HG02623 (cell line): Measurements from ENCODE around the gene ROR2.
A peak's percentile ranks its signal among the peaks of the same experiment; 100 is the strongest.

ENCODE experiments used
- ATAC-seq: cut with Tn5 transposase; IDR thresholded peaks from one replicate; pipeline ENCODE4 v1.9.1; 2021; ENCODE audit warnings: moderate library complexity; ENCODE audit not compliant: unreplicated experiment

ROR2 gene

DNA sequence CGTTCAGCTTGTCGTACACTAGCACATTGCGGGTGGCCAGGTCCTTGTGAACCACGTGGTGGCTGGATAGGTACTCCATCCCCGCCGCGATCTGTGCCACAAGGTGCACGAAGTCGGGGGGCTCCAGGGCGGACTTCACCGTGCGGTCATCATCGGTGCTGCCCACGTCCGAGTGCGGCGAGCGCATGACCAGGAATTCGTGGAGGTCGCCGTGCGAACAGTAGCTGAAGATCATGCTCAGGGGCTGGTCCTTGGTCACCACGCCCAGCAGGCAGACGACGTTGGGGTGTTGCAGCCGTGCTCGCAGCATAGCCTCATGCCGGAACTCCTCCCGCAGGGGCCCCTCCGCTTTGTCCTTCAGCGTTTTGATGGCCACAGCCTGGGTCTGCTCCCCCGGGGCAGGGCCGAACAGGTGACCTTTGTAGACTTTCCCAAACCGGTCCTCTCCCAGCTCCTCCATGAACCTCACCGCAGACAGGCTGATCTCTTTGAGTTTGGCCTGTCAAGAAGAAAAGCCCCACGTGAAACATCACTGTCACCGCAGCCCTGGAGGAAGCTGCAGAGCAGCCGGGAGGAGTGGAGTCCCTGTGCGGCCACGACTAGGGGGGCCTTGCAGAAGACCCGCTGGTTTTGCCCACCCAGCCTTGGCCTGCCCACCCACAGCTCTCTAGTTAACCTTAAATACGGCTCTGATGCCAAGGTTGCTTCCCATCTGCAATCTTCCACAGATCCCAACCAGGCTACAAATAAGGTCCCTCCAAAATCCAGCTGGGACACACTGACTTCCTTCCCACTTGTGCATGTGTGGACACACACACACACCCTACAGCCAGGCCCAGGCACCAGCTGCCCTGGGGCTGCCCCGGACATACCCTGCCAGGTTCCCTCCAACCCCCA, 225.2 kb downstream of the ROR2 start:
- ATAC-seq = no peak

DNA sequence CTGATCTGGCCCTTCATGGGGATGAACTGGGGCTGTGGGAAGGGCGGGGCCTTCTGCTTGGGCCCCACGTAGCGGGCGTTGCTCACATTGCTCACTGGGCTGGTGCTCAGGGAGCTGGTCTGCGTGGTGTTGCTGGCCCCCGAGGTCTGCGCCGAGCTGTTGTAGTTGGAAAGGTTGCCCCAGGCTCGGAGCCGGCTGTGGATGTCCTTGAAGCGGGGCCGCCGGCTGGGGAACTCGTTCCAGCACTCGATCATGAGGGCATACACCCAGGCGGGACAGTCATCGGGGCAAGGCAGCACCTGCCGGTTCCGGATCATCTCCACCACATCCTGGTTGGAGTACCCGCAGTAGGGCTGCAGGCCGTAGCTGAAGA, 226.0 kb downstream of the ROR2 start:
- ATAC-seq = no peak

GRCh38 chr9:91723420-91724067, 226.5 kb downstream of the ROR2 start:
- no peak for ATAC-seq

- ATAC-seq = peak; percentile 69
These were observed 229.0 kb downstream of the ROR2 start for GRCh38 chr9:91720751-91721705.

GRCh38 chr9:91720313-91720712, 229.7 kb downstream of the ROR2 start:
- no peak for ATAC-seq

- ATAC-seq = no peak
These were observed 232.0 kb downstream of the ROR2 start for GRCh38 chr9:91718071-91718470.

- ATAC-seq = no peak
These were observed 233.2 kb downstream of the ROR2 start for GRCh38 chr9:91716815-91717214.

- no peak for ATAC-seq
These were observed 233.8 kb downstream of the ROR2 start for GRCh38 chr9:91716239-91716638.

DNA sequence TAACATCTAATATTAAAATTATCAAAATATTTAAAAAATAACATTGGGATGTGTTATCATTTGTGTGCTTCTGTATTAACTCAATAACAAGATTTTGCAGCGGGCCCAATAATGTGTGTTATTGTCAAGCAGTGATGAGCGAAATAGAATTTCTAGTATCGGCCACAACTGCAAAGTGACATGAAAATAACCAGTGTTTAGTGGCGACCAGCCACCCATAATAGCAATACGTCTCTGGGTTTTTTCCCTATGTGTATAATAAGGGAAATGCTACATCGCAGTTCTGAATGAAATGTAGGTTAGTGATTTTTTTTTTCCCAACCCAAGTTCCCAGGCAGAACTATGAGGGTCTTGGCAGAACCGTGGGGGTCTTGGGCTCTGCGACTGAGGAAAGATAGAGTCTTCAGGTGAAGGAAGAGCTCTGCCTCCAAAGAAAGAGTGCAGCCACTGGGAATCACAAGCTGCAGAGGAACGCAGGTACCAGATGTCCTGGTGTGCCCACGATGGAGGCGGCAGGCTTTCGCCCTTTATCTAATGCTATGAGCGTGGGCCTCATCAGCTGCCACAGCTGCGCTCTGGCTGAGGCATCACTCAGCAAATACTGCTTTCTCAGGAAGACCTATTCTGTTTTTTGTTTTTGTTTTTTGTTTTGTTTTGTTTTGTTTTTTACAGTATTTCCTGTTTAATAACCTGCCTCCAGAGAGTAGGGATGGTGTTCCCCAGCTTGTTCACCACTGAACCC, 235.0 kb downstream of the ROR2 start:
- no peak for ATAC-seq

DNA sequence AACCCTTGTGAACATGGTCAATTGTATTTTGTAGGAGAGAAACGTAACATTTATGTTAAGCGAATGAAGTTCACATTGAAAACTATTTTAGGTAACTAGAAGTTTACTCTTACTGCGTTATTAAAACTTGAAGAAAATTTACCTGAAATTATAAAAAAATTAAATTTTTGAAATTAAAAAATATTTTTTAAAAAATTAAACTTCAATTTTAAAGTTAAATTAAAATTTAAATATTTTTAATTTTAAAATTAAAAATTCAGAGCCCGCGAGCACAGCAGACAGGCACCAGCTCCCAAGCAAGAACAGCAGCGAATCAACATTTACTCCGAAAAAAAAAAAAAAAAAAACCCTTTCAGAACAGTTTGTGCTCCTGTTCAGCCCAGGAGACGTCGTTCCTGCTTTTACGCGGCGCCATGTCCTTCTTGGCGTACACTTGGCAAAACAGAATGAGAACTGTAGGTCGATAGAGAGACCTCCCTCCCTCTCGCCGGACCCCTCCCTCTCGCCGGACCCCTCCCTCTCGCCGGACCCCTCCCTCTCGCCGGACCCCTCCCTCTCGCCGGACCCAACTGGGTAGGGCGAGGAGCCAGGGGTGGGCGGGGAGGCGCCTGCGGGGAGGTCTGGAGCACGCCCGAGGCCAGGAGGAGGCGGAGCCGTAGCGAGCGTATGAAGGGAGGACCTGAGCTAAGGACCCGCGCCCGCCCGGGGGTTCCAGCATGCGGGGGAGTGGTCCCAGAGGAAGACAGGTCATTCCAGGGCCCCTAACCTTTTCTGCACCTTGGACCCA, 235.8 kb downstream of the ROR2 start:
- no peak for ATAC-seq

DNA sequence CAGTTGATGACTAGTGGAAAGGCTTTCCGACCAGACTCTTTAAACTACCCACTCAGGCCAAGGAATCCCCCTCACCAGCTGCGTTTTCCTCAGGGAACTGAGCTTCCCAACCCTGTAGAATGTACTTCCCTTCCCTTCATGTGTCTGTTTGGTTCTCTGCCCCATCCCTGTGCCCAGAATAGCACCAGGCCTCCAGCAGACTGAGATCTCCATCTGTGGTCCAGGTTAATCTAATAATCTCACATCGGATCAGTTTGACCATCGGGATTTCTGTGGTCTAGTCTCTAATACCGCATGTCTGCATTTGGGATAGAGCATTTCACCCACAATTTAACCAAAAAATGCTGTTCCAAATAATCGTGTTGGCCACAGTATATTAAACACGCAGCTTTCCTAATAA, 237.2 kb downstream of the ROR2 start:
- no peak for ATAC-seq

GRCh38 chr9:91711755-91712601, 238.1 kb downstream of the ROR2 start:
- ATAC-seq = peak; percentile 86

- no peak for ATAC-seq
These were observed 239.9 kb downstream of the ROR2 start for GRCh38 chr9:91710158-91710557.

- no peak for ATAC-seq
These were observed 244.6 kb downstream of the ROR2 start for GRCh38 chr9:91705386-91705785.

DNA sequence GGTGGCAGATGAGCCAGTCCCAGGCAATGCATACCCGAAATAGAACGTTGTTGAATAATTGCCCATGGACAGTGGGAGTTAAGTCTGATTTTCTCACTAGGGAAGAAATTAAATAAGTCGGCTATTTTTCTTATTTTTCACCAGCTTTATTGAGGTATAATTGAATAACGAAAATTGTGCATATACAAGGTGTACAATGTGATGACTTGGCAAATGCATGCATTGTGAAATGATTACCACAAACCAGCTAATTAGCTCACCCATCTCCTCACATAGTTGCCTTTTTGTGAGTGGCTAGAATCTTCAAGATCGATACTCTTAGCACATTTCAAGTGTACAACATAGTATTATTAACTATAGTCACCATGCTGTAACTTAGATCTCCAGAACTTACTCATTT, 249.6 kb downstream of the ROR2 start:
- no peak for ATAC-seq

- no peak for ATAC-seq
These were observed 251.8 kb downstream of the ROR2 start for GRCh38 chr9:91698266-91698665.

DNA sequence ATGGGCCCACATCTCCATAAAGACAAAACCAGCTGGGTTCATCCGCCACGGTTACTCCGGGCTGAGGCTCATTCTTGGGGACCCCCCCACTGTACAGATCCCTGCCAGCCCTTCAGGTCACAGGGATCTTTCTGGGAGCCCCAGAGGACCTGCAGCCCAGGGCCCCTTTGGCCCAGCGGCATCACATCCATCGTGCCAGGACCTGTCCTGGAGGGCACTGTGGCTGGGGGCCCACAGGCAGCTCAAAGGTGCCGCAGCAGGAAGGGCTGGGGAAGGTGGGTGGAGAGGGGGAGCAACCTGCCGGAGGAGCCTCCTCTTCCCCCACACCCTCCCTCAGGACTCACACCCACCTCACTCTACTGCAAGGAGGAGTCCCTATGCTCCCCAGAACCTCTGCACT, 252.8 kb downstream of the ROR2 start:
- ATAC-seq = no peak

GRCh38 chr9:91694081-91694870, 255.8 kb downstream of the ROR2 start:
- no peak for ATAC-seq
